HepG2 (cell line): ENCODE data around the gene CADM4. TPM values are rescaled to one million over a fixed set of nuclear protein-coding genes. Genes with fewer than 3 reads are reported as not detected.
A peak's percentile ranks its signal among the peaks of the same experiment; 100 is the strongest.

Source experiments
- ARHGAP35 ChIP-seq: sonication (generic); formaldehyde crosslinking; IDR thresholded peaks from 2 replicates; pipeline ENCODE4 v1.9.0; 2022; ENCODE audit warnings: mild to moderate bottlenecking, inconsistent platforms, moderate library complexity, missing genetic modification reagents, borderline replicate concordance
- CEBPB ChIP-seq: IDR thresholded peaks from 2 replicates; pipeline ENCODE4 v1.6.1; 2011; ENCODE audit warnings: low read depth, low read length, improper control_type of control experiment, borderline replicate concordance
- FOXO1 ChIP-seq: sonication (generic); formaldehyde crosslinking; IDR thresholded peaks from 2 replicates; pipeline ENCODE4 v1.4.0; 2020; ENCODE audit warnings: missing genetic modification reagents
- HOXA7 ChIP-seq: sonication (generic); formaldehyde crosslinking; IDR thresholded peaks from 2 replicates; pipeline ENCODE4 v1.8.1; 2022; ENCODE audit warnings: mild to moderate bottlenecking, missing genetic modification reagents, moderate library complexity
- HOXA9 ChIP-seq: sonication (generic); formaldehyde crosslinking; IDR thresholded peaks from 2 replicates; pipeline ENCODE4 v1.8.1; 2022; ENCODE audit warnings: missing genetic modification reagents, mild to moderate bottlenecking, moderate library complexity, borderline replicate concordance
- MXI1 ChIP-seq: IDR thresholded peaks from 3 replicates; pipeline ENCODE4 v1.6.1; 2012; ENCODE audit warnings: low read depth, low read length, inconsistent platforms, borderline replicate concordance
- NCOA2 ChIP-seq: sonication (generic); formaldehyde crosslinking; IDR thresholded peaks from 2 replicates; pipeline ENCODE4 v1.8.0; 2022; ENCODE audit warnings: inconsistent platforms
- NFRKB ChIP-seq: fragments of 450-650 bp; IDR thresholded peaks from 2 replicates; pipeline ENCODE4 v1.6.1; 2017
- RARG ChIP-seq: sonication (generic); formaldehyde crosslinking; IDR thresholded peaks from 2 replicates; pipeline ENCODE4 v1.4.0; 2020; ENCODE audit warnings: low read depth, mild to moderate bottlenecking, missing genetic modification reagents
- SAFB2 ChIP-seq: sonication (generic); formaldehyde crosslinking; IDR thresholded peaks from 2 replicates; pipeline ENCODE4 v1.5.1; 2020; ENCODE audit warnings: missing genetic modification reagents, low read depth, mild to moderate bottlenecking, borderline replicate concordance
- SMARCE1 ChIP-seq: fragments of 450-650 bp; IDR thresholded peaks from 2 replicates; pipeline ENCODE4 v1.6.1; 2017; ENCODE audit warnings: borderline replicate concordance
- SNAPC2 ChIP-seq: sonication (generic); formaldehyde crosslinking; IDR thresholded peaks from 2 replicates; pipeline ENCODE4 v1.8.1; 2022; ENCODE audit warnings: mild to moderate bottlenecking, missing genetic modification reagents
- SSRP1 ChIP-seq: IDR thresholded peaks from 2 replicates; pipeline ENCODE4 v1.6.1; 2016; ENCODE audit warnings: control low read depth
- WIZ ChIP-seq: sonication (generic); formaldehyde crosslinking; IDR thresholded peaks from 2 replicates; pipeline ENCODE4 v1.5.1; 2020; ENCODE audit warnings: mild to moderate bottlenecking, missing genetic modification reagents
- ZMYM4 ChIP-seq: sonication (generic); formaldehyde crosslinking; IDR thresholded peaks from 2 replicates; pipeline ENCODE4 v1.8.1; 2023; ENCODE audit warnings: mild to moderate bottlenecking, missing genetic modification reagents
- ZNF256 ChIP-seq: sonication (generic); formaldehyde crosslinking; conservative IDR thresholded peaks from 2 replicates; pipeline ENCODE4 v1.4.0; 2020; ENCODE audit warnings: missing genetic modification reagents
- ZNF430 ChIP-seq: sonication (generic); formaldehyde crosslinking; IDR thresholded peaks from 2 replicates; pipeline ENCODE4 v1.9.0; 2021; ENCODE audit warnings: mild to moderate bottlenecking, missing genetic modification reagents
- ZNF503 ChIP-seq: sonication (generic); formaldehyde crosslinking; IDR thresholded peaks from 2 replicates; pipeline ENCODE4 v1.4.0; 2020; ENCODE audit warnings: missing genetic modification reagents
- ZNF547 ChIP-seq: sonication (generic); formaldehyde crosslinking; IDR thresholded peaks from 2 replicates; pipeline ENCODE4 v1.5.1; 2020; ENCODE audit warnings: mild to moderate bottlenecking, missing genetic modification reagents
- ZNF570 ChIP-seq: sonication (generic); formaldehyde crosslinking; IDR thresholded peaks from 2 replicates; pipeline ENCODE4 v1.4.0; 2020; ENCODE audit warnings: mild to moderate bottlenecking, missing genetic modification reagents, borderline replicate concordance
- ZNF703 ChIP-seq: sonication (generic); formaldehyde crosslinking; IDR thresholded peaks from 2 replicates; pipeline ENCODE4 v1.5.1; 2020; ENCODE audit warnings: missing genetic modification reagents, mild to moderate bottlenecking, moderate library complexity, borderline replicate concordance
- ZNF883 ChIP-seq: sonication (generic); formaldehyde crosslinking; IDR thresholded peaks from 2 replicates; pipeline ENCODE4 v1.5.1; 2020; ENCODE audit warnings: mild to moderate bottlenecking, missing genetic modification reagents; ENCODE audit errors: not compliant biosample characterization
- polyA plus RNA-seq, 8 experiments: library from polyadenylated mRNA; depleted of rRNA in 3 of 8; stranded (reverse) in 7 of 8; unstranded in 1 of 8; fragments of >200 nt; fragmentation: Illumina TruSeq in 4 of 8; extraction: Trizol in 4 of 8; gene quantifications; 2 replicates each; pipeline versions ENCODE4 v1.2.1 to v1.2.3, GENCODE V29; 2011 to 2016; ENCODE audit warnings: low read depth in 4 of 8, missing spikeins in 1 of 8, mixed read lengths in 1 of 8; ENCODE audit not compliant: insufficient read depth in 1 of 8
- total RNA-seq, 5 experiments: library from RNA; depleted of rRNA; stranded (reverse); fragments of >200 nt; fragmentation: Illumina TruSeq; extraction: Trizol; gene quantifications; 2 replicates each; pipeline ENCODE4 v1.2.3, GENCODE V29; 2016; ENCODE audit warnings: low read depth in 1 of 5
- TF ChIP-seq, protein P1 (sequence below): sonication (generic); formaldehyde crosslinking; IDR thresholded peaks from 2 replicates; pipeline ENCODE4 v1.5.0; 2020; ENCODE audit warnings: mild to moderate bottlenecking, missing genetic modification reagents, moderate library complexity
- TF ChIP-seq, protein P2 (sequence below): IDR thresholded peaks from 2 replicates; pipeline ENCODE4 v1.4.0; 2020; ENCODE audit warnings: mild to moderate bottlenecking, missing genetic modification reagents

The CADM4 gene
- total and polyA plus RNA-seq, 2 of the 13 experiments (the other 11 are each of a cell fraction or from before 2014, with no cell fraction given) = 8.5 to 16.0 TPM

DNA sequence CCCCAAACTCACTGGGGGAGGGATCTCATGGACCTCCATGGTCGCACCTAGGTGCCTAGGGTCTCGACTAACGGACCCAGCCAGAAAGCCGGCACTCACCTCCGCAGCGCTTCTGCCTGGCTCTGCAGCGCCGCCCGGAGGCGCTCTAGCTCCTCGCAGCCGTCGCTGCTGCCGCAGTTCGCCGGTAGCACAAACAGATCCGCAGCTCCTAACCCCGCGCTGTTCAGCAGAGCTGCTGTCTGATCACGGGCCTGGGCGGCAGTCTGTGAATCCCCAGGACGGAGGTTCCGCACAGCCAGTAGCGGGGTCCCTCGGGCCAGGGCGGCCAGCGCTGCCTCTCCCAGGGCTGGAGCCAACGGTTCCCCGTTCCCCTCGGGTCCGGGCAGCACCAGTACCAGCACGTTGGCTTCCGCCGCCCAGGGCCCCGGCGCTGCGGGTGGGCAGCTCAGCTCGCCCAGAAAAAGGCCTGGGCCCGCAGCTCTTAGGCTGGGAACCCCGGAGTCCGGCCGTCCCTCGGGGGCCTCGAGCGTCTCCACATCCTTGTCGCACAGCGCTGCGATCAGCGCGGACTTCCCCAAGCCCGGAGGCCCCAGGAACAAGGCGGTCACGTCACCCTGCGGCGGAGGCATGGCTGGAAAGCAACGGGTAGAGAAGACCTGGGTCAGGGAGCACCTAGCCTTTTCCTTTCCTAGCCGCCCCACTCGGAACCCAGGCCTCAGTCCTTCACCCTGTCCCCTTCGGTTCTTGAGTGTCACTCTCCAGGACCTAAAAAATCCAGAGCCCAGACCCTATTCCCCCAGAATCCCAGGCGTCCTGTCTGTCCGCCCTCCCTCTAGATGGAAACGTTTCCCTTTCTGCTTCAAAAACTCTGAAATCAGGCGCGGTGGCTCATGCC is 44.7 kb downstream of the CADM4 start (continued):
- TF ChIP-seq ZNF430 (no peak), ZNF703 (CRISPR knock-in tag) (no peak), ZNF570 (CRISPR knock-in tag) (no peak), RARG (CRISPR knock-in tag) (no peak), HOXA9 (CRISPR knock-in tag) (no peak), ZNF503 (CRISPR knock-in tag) (no peak), FOXO1 (CRISPR knock-in tag) (peak; percentile 33; the same call in 1 of the 2 replicates), NFRKB (no peak), SMARCE1 (no peak), SNAPC2 (no peak), ARHGAP35 (CRISPR knock-in tag) (no peak), SAFB2 (CRISPR knock-in tag) (peak; percentile 3; the same call in 1 of the 2 replicates), CEBPB (no peak), ZNF883 (CRISPR knock-in tag) (peak; percentile 59), ZNF256 (no peak), SSRP1 (no peak), WIZ (CRISPR knock-in tag) (no peak), ZMYM4 (CRISPR knock-in tag) (no peak), ZNF547 (CRISPR knock-in tag) (peak; percentile 68; the same call in 1 of the 2 replicates), MXI1 (no peak), HOXA7 (no peak), NCOA2 (CRISPR knock-in tag) (no peak)
- TF ChIP-seq, protein P1, sequence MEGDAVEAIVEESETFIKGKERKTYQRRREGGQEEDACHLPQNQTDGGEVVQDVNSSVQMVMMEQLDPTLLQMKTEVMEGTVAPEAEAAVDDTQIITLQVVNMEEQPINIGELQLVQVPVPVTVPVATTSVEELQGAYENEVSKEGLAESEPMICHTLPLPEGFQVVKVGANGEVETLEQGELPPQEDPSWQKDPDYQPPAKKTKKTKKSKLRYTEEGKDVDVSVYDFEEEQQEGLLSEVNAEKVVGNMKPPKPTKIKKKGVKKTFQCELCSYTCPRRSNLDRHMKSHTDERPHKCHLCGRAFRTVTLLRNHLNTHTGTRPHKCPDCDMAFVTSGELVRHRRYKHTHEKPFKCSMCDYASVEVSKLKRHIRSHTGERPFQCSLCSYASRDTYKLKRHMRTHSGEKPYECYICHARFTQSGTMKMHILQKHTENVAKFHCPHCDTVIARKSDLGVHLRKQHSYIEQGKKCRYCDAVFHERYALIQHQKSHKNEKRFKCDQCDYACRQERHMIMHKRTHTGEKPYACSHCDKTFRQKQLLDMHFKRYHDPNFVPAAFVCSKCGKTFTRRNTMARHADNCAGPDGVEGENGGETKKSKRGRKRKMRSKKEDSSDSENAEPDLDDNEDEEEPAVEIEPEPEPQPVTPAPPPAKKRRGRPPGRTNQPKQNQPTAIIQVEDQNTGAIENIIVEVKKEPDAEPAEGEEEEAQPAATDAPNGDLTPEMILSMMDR (CRISPR knock-in tag) = peak; percentile 95
- TF ChIP-seq, protein P2, sequence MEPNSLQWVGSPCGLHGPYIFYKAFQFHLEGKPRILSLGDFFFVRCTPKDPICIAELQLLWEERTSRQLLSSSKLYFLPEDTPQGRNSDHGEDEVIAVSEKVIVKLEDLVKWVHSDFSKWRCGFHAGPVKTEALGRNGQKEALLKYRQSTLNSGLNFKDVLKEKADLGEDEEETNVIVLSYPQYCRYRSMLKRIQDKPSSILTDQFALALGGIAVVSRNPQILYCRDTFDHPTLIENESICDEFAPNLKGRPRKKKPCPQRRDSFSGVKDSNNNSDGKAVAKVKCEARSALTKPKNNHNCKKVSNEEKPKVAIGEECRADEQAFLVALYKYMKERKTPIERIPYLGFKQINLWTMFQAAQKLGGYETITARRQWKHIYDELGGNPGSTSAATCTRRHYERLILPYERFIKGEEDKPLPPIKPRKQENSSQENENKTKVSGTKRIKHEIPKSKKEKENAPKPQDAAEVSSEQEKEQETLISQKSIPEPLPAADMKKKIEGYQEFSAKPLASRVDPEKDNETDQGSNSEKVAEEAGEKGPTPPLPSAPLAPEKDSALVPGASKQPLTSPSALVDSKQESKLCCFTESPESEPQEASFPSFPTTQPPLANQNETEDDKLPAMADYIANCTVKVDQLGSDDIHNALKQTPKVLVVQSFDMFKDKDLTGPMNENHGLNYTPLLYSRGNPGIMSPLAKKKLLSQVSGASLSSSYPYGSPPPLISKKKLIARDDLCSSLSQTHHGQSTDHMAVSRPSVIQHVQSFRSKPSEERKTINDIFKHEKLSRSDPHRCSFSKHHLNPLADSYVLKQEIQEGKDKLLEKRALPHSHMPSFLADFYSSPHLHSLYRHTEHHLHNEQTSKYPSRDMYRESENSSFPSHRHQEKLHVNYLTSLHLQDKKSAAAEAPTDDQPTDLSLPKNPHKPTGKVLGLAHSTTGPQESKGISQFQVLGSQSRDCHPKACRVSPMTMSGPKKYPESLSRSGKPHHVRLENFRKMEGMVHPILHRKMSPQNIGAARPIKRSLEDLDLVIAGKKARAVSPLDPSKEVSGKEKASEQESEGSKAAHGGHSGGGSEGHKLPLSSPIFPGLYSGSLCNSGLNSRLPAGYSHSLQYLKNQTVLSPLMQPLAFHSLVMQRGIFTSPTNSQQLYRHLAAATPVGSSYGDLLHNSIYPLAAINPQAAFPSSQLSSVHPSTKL = no peak
